ENCODE measurements around the gene MMP21.

MMP21 gene

GRCh38 chr10:125783408-125783807, 7.8 kb upstream of the MMP21 start:
- no peak for TF ChIP-seq RAD21 (IDR thresholded peaks at IDR 0.05; ENCODE audit: low read depth)
- TF ChIP-seq, protein P1, sequence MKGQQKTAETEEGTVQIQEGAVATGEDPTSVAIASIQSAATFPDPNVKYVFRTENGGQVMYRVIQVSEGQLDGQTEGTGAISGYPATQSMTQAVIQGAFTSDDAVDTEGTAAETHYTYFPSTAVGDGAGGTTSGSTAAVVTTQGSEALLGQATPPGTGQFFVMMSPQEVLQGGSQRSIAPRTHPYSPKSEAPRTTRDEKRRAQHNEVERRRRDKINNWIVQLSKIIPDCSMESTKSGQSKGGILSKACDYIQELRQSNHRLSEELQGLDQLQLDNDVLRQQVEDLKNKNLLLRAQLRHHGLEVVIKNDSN (IDR thresholded peaks at IDR 0.05): no peak

- no peak for TF ChIP-seq ZBTB7A (IDR thresholded peaks at IDR 0.05; ENCODE audit: low read depth)
- TF ChIP-seq EGR1 (IDR thresholded peaks at IDR 0.05): no peak
- TF ChIP-seq MAX (IDR thresholded peaks at IDR 0.05): no peak
- TF ChIP-seq TEAD4 (IDR thresholded peaks at IDR 0.05): no peak
- no peak for TF ChIP-seq CREB1 (IDR thresholded peaks at IDR 0.05; ENCODE audit: low read depth)
- TF ChIP-seq TAF1 (IDR thresholded peaks at IDR 0.05; ENCODE audit: low read depth): no peak
- no peak for TF ChIP-seq EP300 (IDR thresholded peaks at IDR 0.05; ENCODE audit: borderline replicate concordance)
- no peak for TF ChIP-seq NFIC (IDR thresholded peaks at IDR 0.05)
- no peak for TF ChIP-seq TCF12 (IDR thresholded peaks at IDR 0.05; ENCODE audit: low read depth)
- TF ChIP-seq RAD21 (IDR thresholded peaks at IDR 0.05; ENCODE audit: low read depth): no peak
- TF ChIP-seq, protein P1 (IDR thresholded peaks at IDR 0.05): no peak
- no peak for TF ChIP-seq FOXM1 (IDR thresholded peaks at IDR 0.05; ENCODE audit: borderline replicate concordance, low read depth)
- TF ChIP-seq, protein P2, sequence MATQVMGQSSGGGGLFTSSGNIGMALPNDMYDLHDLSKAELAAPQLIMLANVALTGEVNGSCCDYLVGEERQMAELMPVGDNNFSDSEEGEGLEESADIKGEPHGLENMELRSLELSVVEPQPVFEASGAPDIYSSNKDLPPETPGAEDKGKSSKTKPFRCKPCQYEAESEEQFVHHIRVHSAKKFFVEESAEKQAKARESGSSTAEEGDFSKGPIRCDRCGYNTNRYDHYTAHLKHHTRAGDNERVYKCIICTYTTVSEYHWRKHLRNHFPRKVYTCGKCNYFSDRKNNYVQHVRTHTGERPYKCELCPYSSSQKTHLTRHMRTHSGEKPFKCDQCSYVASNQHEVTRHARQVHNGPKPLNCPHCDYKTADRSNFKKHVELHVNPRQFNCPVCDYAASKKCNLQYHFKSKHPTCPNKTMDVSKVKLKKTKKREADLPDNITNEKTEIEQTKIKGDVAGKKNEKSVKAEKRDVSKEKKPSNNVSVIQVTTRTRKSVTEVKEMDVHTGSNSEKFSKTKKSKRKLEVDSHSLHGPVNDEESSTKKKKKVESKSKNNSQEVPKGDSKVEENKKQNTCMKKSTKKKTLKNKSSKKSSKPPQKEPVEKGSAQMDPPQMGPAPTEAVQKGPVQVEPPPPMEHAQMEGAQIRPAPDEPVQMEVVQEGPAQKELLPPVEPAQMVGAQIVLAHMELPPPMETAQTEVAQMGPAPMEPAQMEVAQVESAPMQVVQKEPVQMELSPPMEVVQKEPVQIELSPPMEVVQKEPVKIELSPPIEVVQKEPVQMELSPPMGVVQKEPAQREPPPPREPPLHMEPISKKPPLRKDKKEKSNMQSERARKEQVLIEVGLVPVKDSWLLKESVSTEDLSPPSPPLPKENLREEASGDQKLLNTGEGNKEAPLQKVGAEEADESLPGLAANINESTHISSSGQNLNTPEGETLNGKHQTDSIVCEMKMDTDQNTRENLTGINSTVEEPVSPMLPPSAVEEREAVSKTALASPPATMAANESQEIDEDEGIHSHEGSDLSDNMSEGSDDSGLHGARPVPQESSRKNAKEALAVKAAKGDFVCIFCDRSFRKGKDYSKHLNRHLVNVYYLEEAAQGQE (IDR thresholded peaks at IDR 0.05; ENCODE audit: low read depth): no peak
- TF ChIP-seq CEBPB (IDR thresholded peaks at IDR 0.05): no peak
- no peak for TF ChIP-seq YY1 (IDR thresholded peaks at IDR 0.05; ENCODE audit: low read depth)
These were observed 7.0 kb upstream of the MMP21 start for GRCh38 chr10:125782616-125783015.

GRCh38 chr10:125782054-125782453, 6.4 kb upstream of the MMP21 start:
- TF ChIP-seq, protein P1 (IDR thresholded peaks at IDR 0.05): no peak
- TF ChIP-seq ZBTB7A (IDR thresholded peaks at IDR 0.05; ENCODE audit: low read depth) (no peak), EGR1 (IDR thresholded peaks at IDR 0.05) (no peak)

DNA sequence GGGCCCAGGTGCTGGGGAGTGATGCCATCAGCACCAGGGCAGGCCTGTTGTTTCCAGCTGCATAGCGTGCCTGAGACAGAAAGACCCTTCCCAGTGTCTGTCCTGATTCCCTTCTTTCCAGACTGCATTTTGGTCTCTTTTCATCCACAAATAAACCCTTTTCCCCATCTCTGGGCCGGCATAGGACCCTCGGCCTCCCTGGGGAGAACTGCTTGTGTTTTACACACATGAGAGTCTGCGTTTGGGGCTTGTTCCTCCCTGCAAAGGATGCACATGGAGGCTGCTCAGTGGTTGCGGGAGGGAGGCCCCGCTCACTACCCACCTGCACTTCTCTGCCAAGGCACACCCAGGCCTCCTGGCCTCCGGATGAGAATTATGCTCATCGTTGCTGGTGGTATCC, 5.8 kb upstream of the MMP21 start:
- no peak for TF ChIP-seq NFIC (IDR thresholded peaks at IDR 0.05)
- no peak for TF ChIP-seq FOXM1 (IDR thresholded peaks at IDR 0.05; ENCODE audit: borderline replicate concordance, low read depth)
- TF ChIP-seq EGR1 (IDR thresholded peaks at IDR 0.05): no peak
- no peak for TF ChIP-seq TAF1 (IDR thresholded peaks at IDR 0.05; ENCODE audit: low read depth)
- TF ChIP-seq ZBTB7A (IDR thresholded peaks at IDR 0.05; ENCODE audit: low read depth): no peak

GRCh38 chr10:125779403-125780327, 4.0 kb upstream of the MMP21 start:
- TF ChIP-seq CREB1 (IDR thresholded peaks at IDR 0.05; ENCODE audit: low read depth): no peak
- TF ChIP-seq TCF12 (IDR thresholded peaks at IDR 0.05; ENCODE audit: low read depth): no peak
- no peak for TF ChIP-seq EGR1 (IDR thresholded peaks at IDR 0.05)
- TF ChIP-seq TAF1 (IDR thresholded peaks at IDR 0.05; ENCODE audit: low read depth): 0 out of 2 replicates have a peak, but pooled peaks have one; percentile 32
- no peak for TF ChIP-seq CEBPB (IDR thresholded peaks at IDR 0.05)

GRCh38 chr10:125778556-125778955, 2.9 kb upstream of the MMP21 start:
- TF ChIP-seq RAD21 (IDR thresholded peaks at IDR 0.05; ENCODE audit: low read depth) (no peak), TCF12 (IDR thresholded peaks at IDR 0.05; ENCODE audit: low read depth) (no peak)

DNA sequence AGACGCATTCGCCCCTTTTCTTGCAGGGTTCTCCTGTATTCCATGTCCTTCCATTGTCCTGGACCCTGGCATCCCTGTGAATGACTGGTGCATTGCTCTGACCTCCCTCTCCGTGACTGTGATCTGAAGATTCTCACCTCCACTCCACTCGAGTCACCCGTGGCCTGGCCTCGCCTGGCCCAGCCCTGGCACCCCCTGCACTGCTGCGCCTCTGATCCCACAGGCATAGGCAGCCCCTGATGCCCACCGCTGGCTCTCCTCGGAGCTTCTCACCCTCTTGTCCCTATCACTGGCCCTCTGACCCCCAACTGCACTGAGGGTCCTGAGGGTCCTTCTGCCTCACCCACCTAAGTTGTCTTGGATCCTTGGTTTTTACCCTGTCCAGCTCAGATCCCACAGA, 2.2 kb upstream of the MMP21 start:
- no peak for TF ChIP-seq MAX (IDR thresholded peaks at IDR 0.05)
- TF ChIP-seq RAD21 (IDR thresholded peaks at IDR 0.05; ENCODE audit: low read depth): no peak
- TF ChIP-seq, protein P1 (IDR thresholded peaks at IDR 0.05): no peak
- TF ChIP-seq CEBPB (IDR thresholded peaks at IDR 0.05): no peak
- no peak for TF ChIP-seq EGR1 (IDR thresholded peaks at IDR 0.05)
- TF ChIP-seq, protein P2 (IDR thresholded peaks at IDR 0.05; ENCODE audit: low read depth): no peak
- no peak for TF ChIP-seq FOXM1 (IDR thresholded peaks at IDR 0.05; ENCODE audit: borderline replicate concordance, low read depth)
